ENCODE measurements around the gene MAMDC4.

Gene MAMDC4

GRCh38 chr9:136857581-136858412, 5.7 kb downstream of the MAMDC4 start:
- H3K36me3 ChIP-seq (ENCODE audit: control insufficient read depth, insufficient read depth, low read length) = peaks cover 30% of the 10 kb centered on the region
- H3K27me3 ChIP-seq (ENCODE audit: control insufficient read depth, insufficient read depth, low read length) = no peaks in the 10 kb centered on the region
- H3K4me1 ChIP-seq (ENCODE audit: control insufficient read depth, insufficient read depth, low read length) = no peaks in the 10 kb centered on the region
- H3K9ac ChIP-seq (ENCODE audit: low read depth, low read length) = no peak overlapping the region
- no peak overlapping the region for H3K4me3 ChIP-seq (ENCODE audit: low read depth, low read length)
- no peaks in the 10 kb centered on the region for H3K9me3 ChIP-seq (ENCODE audit: control insufficient read depth, insufficient read depth, low read length)

- H3K36me3 ChIP-seq (ENCODE audit: control insufficient read depth, insufficient read depth, low read length) = peaks cover 31% of the 10 kb centered on the region
- no peak overlapping the region for H3K4me3 ChIP-seq (ENCODE audit: low read depth, low read length)
- H3K27me3 ChIP-seq (ENCODE audit: control insufficient read depth, insufficient read depth, low read length) = no peaks in the 10 kb centered on the region
- H3K9ac ChIP-seq (ENCODE audit: low read depth, low read length) = no peak overlapping the region
- no peaks in the 10 kb centered on the region for H3K9me3 ChIP-seq (ENCODE audit: control insufficient read depth, insufficient read depth, low read length)
- H3K4me1 ChIP-seq (ENCODE audit: control insufficient read depth, insufficient read depth, low read length) = no peaks in the 10 kb centered on the region
These were observed 6.3 kb downstream of the MAMDC4 start for GRCh38 chr9:136858452-136858843.

GRCh38 chr9:136858844-136859757, 7.0 kb downstream of the MAMDC4 start:
- Histone ChIP-seq H3K9ac (ENCODE audit: low read depth, low read length) (no peak overlapping the region), H3K9me3 (ENCODE audit: control insufficient read depth, insufficient read depth, low read length) (no peaks in the 10 kb centered on the region), H3K36me3 (ENCODE audit: control insufficient read depth, insufficient read depth, low read length) (peaks cover 36% of the 10 kb centered on the region), H3K4me1 (ENCODE audit: control insufficient read depth, insufficient read depth, low read length) (no peaks in the 10 kb centered on the region), H3K27me3 (ENCODE audit: control insufficient read depth, insufficient read depth, low read length) (no peaks in the 10 kb centered on the region), H3K4me3 (ENCODE audit: low read depth, low read length) (no peak overlapping the region)

GRCh38 chr9:136860529-136860928, 8.4 kb downstream of the MAMDC4 start:
- Histone ChIP-seq H3K27me3 (ENCODE audit: control insufficient read depth, insufficient read depth, low read length) (no peaks in the 10 kb centered on the region), H3K9me3 (ENCODE audit: control insufficient read depth, insufficient read depth, low read length) (no peaks in the 10 kb centered on the region), H3K36me3 (ENCODE audit: control insufficient read depth, insufficient read depth, low read length) (peaks cover 36% of the 10 kb centered on the region), H3K4me3 (ENCODE audit: low read depth, low read length) (no peak overlapping the region), H3K9ac (ENCODE audit: low read depth, low read length) (no peak overlapping the region), H3K4me1 (ENCODE audit: control insufficient read depth, insufficient read depth, low read length) (no peaks in the 10 kb centered on the region)

- Histone ChIP-seq H3K9me3 (ENCODE audit: control insufficient read depth, insufficient read depth, low read length) (no peaks in the 10 kb centered on the region), H3K36me3 (ENCODE audit: control insufficient read depth, insufficient read depth, low read length) (peaks cover 36% of the 10 kb centered on the region), H3K9ac (ENCODE audit: low read depth, low read length) (no peak overlapping the region), H3K4me3 (ENCODE audit: low read depth, low read length) (no peak overlapping the region), H3K27me3 (ENCODE audit: control insufficient read depth, insufficient read depth, low read length) (no peaks in the 10 kb centered on the region), H3K4me1 (ENCODE audit: control insufficient read depth, insufficient read depth, low read length) (no peaks in the 10 kb centered on the region)
These were observed 9.1 kb downstream of the MAMDC4 start for GRCh38 chr9:136860933-136861873.

GRCh38 chr9:136861874-136862457, 9.8 kb downstream of the MAMDC4 start:
- no peak overlapping the region for H3K4me3 ChIP-seq (ENCODE audit: low read depth, low read length)
- H3K27me3 ChIP-seq (ENCODE audit: control insufficient read depth, insufficient read depth, low read length) = no peaks in the 10 kb centered on the region
- H3K36me3 ChIP-seq (ENCODE audit: control insufficient read depth, insufficient read depth, low read length) = peaks cover 36% of the 10 kb centered on the region
- no peaks in the 10 kb centered on the region for H3K4me1 ChIP-seq (ENCODE audit: control insufficient read depth, insufficient read depth, low read length)
- H3K9ac ChIP-seq (ENCODE audit: low read depth, low read length) = no peak overlapping the region
- no peaks in the 10 kb centered on the region for H3K9me3 ChIP-seq (ENCODE audit: control insufficient read depth, insufficient read depth, low read length)

GRCh38 chr9:136862849-136863622, 10.9 kb downstream of the MAMDC4 start:
- H3K36me3 ChIP-seq (ENCODE audit: control insufficient read depth, insufficient read depth, low read length) = peaks cover 36% of the 10 kb centered on the region
- H3K4me3 ChIP-seq (ENCODE audit: low read depth, low read length) = no peak overlapping the region
- no peaks in the 10 kb centered on the region for H3K27me3 ChIP-seq (ENCODE audit: control insufficient read depth, insufficient read depth, low read length)
- H3K9ac ChIP-seq (ENCODE audit: low read depth, low read length) = no peak overlapping the region
- H3K9me3 ChIP-seq (ENCODE audit: control insufficient read depth, insufficient read depth, low read length) = no peaks in the 10 kb centered on the region
- no peaks in the 10 kb centered on the region for H3K4me1 ChIP-seq (ENCODE audit: control insufficient read depth, insufficient read depth, low read length)

GRCh38 chr9:136863623-136864273, 11.6 kb downstream of the MAMDC4 start:
- Histone ChIP-seq H3K4me1 (ENCODE audit: control insufficient read depth, insufficient read depth, low read length) (no peaks in the 10 kb centered on the region), H3K36me3 (ENCODE audit: control insufficient read depth, insufficient read depth, low read length) (peaks cover 35% of the 10 kb centered on the region)

GRCh38 chr9:136865041-136865767, 13.1 kb downstream of the MAMDC4 start:
- Histone ChIP-seq H3K27me3 (ENCODE audit: control insufficient read depth, insufficient read depth, low read length) (no peaks in the 10 kb centered on the region), H3K36me3 (ENCODE audit: control insufficient read depth, insufficient read depth, low read length) (peaks cover 37% of the 10 kb centered on the region), H3K9me3 (ENCODE audit: control insufficient read depth, insufficient read depth, low read length) (no peaks in the 10 kb centered on the region), H3K4me3 (ENCODE audit: low read depth, low read length) (peak overlapping the region; percentile 54), H3K9ac (ENCODE audit: low read depth, low read length) (peak overlapping the region; percentile 54), H3K4me1 (ENCODE audit: control insufficient read depth, insufficient read depth, low read length) (no peaks in the 10 kb centered on the region)

More at GRCh38 chr9:136863623-136864273, 11.6 kb downstream of the MAMDC4 start:
- no peaks in the 10 kb centered on the region for H3K9me3 ChIP-seq (ENCODE audit: control insufficient read depth, insufficient read depth, low read length)
- H3K4me3 ChIP-seq (ENCODE audit: low read depth, low read length) = no peak overlapping the region
- no peak overlapping the region for H3K9ac ChIP-seq (ENCODE audit: low read depth, low read length)
- H3K27me3 ChIP-seq (ENCODE audit: control insufficient read depth, insufficient read depth, low read length) = no peaks in the 10 kb centered on the region

GRCh38 chr9:136865768-136866103, 13.6 kb downstream of the MAMDC4 start:
- Histone ChIP-seq H3K4me3 (ENCODE audit: low read depth, low read length) (peak overlapping the region; percentile 54), H3K4me1 (ENCODE audit: control insufficient read depth, insufficient read depth, low read length) (no peaks in the 10 kb centered on the region), H3K9me3 (ENCODE audit: control insufficient read depth, insufficient read depth, low read length) (no peaks in the 10 kb centered on the region), H3K9ac (ENCODE audit: low read depth, low read length) (no peak overlapping the region), H3K27me3 (ENCODE audit: control insufficient read depth, insufficient read depth, low read length) (no peaks in the 10 kb centered on the region), H3K36me3 (ENCODE audit: control insufficient read depth, insufficient read depth, low read length) (peaks cover 34% of the 10 kb centered on the region)

Data from iPS-15b (cell line).